ENCODE data around the gene ZBTB17. TPM values are rescaled to one million over a fixed set of nuclear protein-coding genes. Genes with fewer than 3 reads are reported as not detected.

ZBTB17 gene
- total RNA-seq, 1 donor from 2014 or later, result 26.5 TPM

DNA sequence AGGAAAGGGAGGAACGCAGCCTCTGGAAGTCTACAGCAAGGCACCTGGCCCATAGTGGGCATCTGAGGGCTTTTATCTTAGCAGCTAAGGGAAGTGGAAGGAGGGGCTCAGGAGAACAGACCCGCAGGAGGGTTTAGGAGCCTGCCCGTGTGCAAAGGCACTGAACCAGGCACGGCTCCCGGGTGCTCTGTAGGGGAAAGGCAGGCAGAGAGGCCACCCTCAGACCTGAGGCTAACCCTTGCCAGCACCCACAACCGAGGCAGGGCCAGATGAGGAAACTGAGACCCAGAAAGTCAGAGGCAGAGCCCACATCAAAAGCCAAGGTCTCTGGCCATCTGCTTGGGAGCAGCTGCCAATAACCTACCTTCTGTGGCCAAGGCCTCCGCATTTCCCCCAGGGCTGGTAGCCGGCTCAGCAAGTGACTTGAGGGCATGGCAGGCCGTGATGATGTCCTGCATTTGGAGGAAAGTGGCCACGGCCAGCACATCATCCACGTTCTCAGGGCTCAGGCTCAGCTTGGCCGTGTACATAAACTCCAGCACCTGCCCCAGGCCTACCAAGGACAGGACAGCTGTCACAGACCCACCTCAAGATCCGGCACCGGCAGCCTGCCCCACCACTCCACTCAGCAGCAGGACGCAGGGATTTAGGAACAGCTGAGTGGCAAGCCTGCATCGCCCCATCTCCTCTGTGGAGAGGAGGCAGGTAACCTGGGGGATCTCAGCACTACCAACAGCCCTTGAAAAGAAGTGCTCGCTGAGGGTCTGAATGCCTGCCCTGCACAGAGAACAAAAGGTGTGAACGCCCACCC lies 29.1 kb downstream of the ZBTB17 start:
- no peak for ATAC-seq

GRCh38 chr1:15945832-15946448 lies 30.0 kb downstream of the ZBTB17 start:
- no peak for ATAC-seq

- no peak for ATAC-seq
Measured at GRCh38 chr1:15945011-15945831, 30.7 kb downstream of the ZBTB17 start.

DNA sequence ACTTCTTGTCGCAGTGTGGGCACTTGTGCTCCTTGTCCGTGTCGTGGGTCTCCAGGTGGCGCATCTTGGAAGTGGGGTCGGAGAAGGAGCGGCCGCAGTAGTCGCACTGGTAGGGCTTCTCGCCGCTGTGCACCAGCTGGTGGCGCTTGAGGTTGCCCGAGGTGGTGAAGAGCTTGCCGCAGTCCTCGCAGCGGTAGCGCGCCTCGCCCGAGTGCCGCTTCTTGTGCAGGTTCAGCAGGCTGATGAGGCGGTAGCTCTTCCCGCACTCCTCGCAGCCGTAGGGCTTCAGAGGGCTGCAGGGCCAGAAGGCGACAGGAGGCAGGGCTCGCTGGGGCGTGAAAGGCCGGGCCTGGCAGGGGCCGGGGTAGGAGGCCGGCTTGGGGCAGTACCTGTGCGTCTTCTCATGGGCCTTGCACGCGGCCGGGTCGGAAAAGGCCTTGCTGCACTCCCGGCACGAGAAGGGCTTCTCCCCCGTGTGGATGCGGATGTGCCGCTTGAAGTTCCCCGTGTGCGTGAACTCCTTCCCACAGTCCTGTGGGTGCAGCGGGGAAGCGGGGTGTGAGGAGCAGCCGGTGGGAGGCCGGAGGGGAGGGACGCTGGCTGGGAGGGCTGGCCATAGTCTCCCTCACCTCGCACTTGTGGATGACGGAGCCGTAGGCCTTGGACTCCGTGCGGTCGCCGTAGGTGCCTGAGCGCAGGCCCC lies 31.4 kb downstream of the ZBTB17 start:
- no peak for ATAC-seq

GRCh38 chr1:15943992-15944307 lies 32.0 kb downstream of the ZBTB17 start:
- ATAC-seq, result no peak

- ATAC-seq, result no peak
Measured at GRCh38 chr1:15943328-15943991, 32.4 kb downstream of the ZBTB17 start.

- ATAC-seq, result no peak
Measured at GRCh38 chr1:15942661-15943327, 33.1 kb downstream of the ZBTB17 start.

DNA sequence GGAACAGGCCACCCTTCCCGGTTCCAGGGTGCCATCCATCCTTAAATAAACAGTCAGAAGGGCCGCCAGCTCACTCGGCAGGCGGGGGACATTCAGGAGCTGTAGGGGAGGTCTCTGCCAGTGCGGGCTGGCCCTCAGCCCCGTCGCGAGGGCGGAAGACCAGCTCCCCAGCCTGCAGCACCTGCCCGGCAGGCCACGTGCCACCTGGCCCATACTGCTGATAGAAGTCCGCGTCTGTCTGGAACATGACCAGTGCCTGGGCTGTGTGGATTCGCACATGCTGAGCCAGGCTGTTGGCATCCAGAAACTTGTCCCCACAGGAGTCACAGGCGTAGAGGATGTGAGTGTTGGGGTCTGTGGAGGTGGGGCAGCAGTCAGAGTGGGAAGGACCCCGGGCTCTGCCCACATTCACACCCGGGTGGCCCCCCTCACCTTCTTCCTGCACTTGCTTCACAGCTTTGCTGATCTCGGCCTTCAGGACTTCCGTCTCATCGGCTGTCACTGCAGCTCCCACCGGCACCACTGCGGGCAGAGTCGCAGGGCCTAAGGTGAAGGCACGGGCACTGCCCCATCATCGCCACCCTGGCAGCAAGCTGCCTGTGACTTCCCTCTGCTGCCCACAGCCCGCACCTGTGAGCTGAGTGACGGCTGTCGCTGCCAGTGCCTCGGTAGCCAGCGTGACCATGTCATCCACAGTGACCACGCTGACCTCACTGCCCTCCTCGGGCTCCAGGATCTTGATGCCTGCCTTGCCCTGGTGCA lies 33.8 kb downstream of the ZBTB17 start:
- ATAC-seq, result no peak

- ATAC-seq, result no peak
Measured at GRCh38 chr1:15941044-15941840, 34.7 kb downstream of the ZBTB17 start.

DNA sequence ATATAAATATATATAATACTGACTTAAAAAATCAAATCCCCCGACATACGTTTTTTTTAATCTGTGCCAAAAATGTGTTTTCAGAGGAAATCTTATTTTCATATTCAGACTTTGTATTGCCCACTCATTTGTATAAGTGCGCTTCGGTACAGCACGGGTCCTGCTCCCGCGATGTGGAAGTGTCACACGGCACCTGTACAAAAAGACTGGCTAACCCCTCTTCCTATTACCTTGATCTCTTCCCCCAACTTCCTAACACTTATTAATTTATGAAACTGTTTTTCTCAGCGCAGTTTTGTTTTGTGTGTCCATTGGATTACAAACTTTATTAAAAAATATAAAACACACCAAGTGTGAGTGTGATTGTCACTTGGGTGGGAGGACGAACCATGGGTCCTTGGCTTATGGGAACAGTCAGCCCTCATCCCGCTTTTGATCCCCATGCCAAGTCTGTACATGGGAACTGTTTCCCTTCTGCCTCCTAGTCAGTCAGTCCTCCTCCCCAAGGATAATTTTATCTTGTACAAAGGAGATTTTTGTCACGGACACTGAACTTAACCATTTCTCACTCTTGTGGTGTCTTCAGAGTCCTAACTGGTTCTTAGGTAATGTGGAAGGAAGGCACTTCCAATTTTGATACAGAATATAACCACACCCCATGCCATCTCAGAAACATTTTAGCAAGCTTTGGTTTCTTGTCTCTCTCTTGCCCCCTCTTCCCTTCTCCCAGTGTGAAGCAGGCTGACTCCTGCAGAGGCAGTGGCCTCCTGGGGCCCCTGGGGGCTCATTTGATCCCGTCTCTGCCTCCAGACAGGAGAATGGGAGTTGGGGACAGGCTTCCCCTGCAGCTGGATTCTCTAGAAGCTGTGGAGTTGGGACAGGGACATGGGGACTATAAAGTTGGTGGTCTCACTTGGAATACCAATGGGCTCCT lies 35.5 kb downstream of the ZBTB17 start:
- ATAC-seq, result no peak

GRCh38 chr1:15939181-15940109 lies 36.5 kb downstream of the ZBTB17 start:
- ATAC-seq, result no peak

DNA sequence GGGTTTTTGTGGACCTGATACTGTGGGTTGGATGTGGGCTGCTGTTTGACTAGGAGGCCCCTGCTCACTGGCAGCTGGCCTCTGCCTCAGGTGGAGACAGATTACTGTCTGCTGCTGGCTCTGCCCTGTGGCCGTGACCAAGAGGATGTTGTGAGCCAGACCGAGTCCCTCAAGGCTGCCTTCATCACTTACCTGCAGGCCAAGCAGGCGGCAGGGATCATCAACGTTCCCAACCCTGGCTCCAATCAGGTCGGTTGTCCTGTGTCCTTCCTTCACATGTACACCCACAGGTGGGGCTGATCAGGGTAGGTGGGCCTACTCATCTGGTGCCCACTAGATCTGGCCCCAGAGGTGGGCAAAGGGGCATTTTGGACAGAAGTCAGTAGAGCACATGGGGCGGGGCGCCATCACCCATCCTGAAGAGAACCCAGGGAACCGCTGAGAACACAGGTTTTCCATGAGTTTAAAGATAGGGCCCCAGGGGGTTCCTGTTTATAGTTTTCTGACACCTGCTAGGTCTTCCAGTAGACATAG lies 37.2 kb downstream of the ZBTB17 start:
- no peak for ATAC-seq

GRCh38 chr1:15937706-15938168 lies 38.2 kb downstream of the ZBTB17 start:
- no peak for ATAC-seq

DNA sequence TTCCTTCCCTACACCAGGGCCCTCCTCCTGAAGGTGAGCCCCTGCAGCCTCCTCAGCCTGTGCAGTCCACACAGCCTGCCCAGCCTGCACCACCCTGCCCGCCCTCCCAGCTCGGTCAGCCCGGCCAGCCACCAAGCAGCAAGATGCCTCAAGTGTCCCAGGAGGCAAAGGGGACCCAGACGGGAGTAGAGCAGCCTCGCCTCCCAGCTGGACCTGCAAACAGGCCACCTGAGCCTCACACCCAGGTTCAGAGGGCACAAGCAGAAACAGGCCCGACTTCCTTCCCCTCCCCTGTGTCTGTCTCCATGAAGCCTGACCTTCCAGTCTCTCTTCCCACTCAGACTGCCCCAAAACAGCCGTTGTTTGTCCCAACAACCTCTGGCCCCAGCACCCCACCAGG lies 38.8 kb downstream of the ZBTB17 start:
- no peak for ATAC-seq

GRCh38 chr1:15936025-15936424 lies 39.9 kb downstream of the ZBTB17 start:
- ATAC-seq, result no peak

DNA sequence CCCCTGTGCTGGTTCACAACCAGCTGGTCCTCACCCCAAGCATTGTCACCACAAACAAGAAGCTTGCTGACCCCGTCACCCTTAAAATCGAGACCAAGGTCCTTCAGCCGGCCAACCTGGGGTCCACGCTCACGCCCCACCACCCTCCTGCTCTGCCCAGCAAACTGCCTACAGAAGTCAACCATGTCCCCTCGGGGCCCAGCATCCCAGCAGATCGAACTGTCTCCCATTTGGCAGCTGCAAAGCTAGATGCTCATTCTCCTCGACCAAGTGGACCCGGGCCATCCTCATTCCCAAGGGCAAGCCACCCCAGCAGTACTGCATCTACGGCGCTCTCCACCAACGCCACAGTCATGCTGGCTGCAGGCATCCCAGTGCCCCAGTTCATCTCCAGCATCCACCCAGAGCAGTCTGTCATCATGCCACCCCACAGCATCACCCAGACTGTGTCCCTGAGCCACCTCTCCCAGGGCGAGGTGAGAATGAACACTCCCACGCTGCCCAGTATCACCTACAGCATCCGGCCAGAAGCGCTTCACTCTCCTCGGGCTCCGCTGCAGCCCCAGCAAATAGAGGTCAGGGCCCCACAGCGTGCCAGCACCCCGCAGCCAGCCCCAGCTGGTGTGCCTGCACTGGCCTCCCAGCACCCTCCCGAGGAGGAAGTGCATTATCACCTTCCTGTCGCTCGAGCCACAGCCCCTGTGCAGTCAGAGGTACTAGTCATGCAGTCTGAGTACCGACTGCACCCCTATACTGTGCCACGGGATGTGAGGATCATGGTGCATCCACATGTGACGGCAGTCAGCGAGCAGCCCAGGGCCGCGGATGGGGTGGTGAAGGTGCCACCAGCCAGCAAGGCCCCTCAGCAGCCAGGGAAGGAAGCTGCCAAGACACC lies 40.6 kb downstream of the ZBTB17 start:
- peak; percentile 2 for ATAC-seq

All from esophagus mucosa (tissue), 1 donor.